ENCODE results near the gene FZD8. TPM values are rescaled to one million over a fixed set of nuclear protein-coding genes. Genes with fewer than 3 reads are reported as not detected.

Gene FZD8
- total RNA-seq, 1 donor from 2014 or later, result 6.6 TPM

DNA sequence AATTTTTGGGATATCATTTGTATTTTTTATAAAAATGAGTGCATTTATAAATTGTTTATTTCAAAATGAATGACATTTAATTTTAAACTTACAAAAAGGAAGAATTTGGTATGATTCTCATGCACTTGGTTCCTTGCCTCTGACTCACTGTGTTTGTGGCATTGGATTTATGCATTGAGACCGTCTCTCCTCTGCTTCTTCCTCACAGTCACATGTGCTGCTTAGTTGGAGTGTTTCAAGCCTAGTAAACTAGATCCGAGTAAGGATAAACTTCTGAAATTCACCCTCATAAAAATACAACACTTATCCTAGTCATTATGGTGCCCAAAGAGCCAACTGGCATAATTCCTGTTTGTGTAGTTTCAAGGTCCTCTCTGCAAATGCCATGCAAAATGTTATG lies 19.1 kb upstream of the FZD8 start:
- Histone ChIP-seq H3K4me1 (no peaks in the 10 kb centered on the region), H3K9me3 (replicated peaks) (peaks cover 10% of the 10 kb centered on the region), H3K27me3 (ENCODE audit: low read depth) (no peaks in the 10 kb centered on the region), H3K27ac (replicated peaks) (no peak overlapping the region), H3K36me3 (no peaks in the 10 kb centered on the region), H3K4me3 (no peak overlapping the region)
- TF ChIP-seq, protein P1, sequence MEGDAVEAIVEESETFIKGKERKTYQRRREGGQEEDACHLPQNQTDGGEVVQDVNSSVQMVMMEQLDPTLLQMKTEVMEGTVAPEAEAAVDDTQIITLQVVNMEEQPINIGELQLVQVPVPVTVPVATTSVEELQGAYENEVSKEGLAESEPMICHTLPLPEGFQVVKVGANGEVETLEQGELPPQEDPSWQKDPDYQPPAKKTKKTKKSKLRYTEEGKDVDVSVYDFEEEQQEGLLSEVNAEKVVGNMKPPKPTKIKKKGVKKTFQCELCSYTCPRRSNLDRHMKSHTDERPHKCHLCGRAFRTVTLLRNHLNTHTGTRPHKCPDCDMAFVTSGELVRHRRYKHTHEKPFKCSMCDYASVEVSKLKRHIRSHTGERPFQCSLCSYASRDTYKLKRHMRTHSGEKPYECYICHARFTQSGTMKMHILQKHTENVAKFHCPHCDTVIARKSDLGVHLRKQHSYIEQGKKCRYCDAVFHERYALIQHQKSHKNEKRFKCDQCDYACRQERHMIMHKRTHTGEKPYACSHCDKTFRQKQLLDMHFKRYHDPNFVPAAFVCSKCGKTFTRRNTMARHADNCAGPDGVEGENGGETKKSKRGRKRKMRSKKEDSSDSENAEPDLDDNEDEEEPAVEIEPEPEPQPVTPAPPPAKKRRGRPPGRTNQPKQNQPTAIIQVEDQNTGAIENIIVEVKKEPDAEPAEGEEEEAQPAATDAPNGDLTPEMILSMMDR (IDR thresholded peaks at IDR 0.05; ENCODE audit: borderline replicate concordance), result no peak
- no peak for DNase-seq
- intact Hi-C loops (cut with micrococcal nuclease), result no loop called here

DNA sequence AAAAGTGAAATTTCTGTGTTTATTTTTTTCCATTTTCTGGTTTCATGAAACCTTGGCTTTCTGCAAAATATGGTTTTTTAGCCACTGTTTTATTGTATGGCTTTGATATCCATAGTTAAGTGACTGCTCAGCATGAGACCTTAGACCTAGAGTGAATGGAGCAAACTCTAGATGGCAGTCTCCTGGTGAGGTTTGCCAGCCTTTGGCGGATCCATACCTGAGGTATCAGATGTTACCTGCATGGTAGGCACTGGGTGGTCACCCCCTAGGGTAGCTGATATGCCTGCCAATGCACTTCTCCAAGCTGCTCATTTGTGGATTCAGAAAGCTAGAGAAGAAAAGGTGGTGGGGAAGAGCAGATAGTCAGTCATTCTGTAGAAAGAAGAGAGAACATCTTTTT lies 17.4 kb upstream of the FZD8 start:
- DNase-seq, result no peak
- Histone ChIP-seq H3K27ac (replicated peaks) (no peak overlapping the region), H3K4me1 (no peaks in the 10 kb centered on the region), H3K4me3 (no peak overlapping the region), H3K27me3 (ENCODE audit: low read depth) (no peaks in the 10 kb centered on the region), H3K9me3 (replicated peaks) (peaks cover 10% of the 10 kb centered on the region), H3K36me3 (no peaks in the 10 kb centered on the region)
- TF ChIP-seq, protein P1 (IDR thresholded peaks at IDR 0.05; ENCODE audit: borderline replicate concordance), result no peak
- intact Hi-C loops (cut with micrococcal nuclease), result no loop called here

DNA sequence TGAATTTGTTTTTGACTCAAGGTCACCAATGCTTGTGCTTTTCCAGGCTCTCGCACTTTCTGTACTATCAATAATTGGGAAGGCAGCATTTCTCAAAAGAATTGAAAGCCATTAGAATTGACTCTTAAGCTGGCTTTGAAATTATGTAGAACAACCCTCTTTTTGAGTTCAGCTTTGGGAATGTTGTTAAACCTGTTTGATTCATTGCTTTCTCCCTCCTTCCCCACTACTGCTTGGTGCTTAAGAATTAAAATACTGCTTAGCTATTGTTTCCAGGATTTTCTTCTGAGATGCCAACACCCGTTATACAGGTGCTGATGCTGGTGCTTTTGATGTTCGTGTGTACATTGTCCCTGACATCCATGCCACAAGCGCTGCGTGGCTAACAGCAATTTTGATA lies 15.5 kb upstream of the FZD8 start:
- Histone ChIP-seq H3K27me3 (ENCODE audit: low read depth) (no peaks in the 10 kb centered on the region), H3K9me3 (replicated peaks) (peaks cover 10% of the 10 kb centered on the region), H3K36me3 (no peaks in the 10 kb centered on the region), H3K27ac (replicated peaks) (no peak overlapping the region), H3K4me3 (no peak overlapping the region), H3K4me1 (no peaks in the 10 kb centered on the region)
- TF ChIP-seq, protein P1 (IDR thresholded peaks at IDR 0.05; ENCODE audit: borderline replicate concordance), result no peak
- DNase-seq, result no peak
- intact Hi-C loops (cut with micrococcal nuclease), result no loop called here

DNA sequence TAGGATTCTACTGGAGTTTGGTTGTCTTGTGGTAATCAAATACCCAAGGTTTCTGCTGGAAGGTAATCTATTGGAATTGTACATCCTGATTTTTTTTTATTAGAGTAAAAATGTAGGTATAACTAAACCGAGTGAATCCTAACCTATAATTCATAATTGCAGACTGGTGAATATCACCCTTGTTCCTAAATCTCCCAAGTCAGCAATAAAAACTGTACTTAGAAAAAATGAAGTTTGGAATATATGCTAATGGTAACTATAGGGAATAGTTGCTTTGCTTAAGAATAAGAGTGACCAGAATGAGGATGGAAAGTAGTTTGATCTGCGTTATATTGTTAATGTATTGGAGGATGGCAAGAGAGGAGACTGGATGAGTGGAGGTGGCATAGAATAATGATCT lies 10.7 kb upstream of the FZD8 start:
- Histone ChIP-seq H3K4me3 (no peak overlapping the region), H3K9me3 (replicated peaks) (peaks cover 10% of the 10 kb centered on the region), H3K4me1 (no peaks in the 10 kb centered on the region), H3K36me3 (no peaks in the 10 kb centered on the region), H3K27me3 (ENCODE audit: low read depth) (no peaks in the 10 kb centered on the region), H3K27ac (replicated peaks) (no peak overlapping the region)
- no peak for DNase-seq
- TF ChIP-seq, protein P1 (IDR thresholded peaks at IDR 0.05; ENCODE audit: borderline replicate concordance), result no peak
- intact Hi-C loops (cut with micrococcal nuclease), result no loop called here

DNA sequence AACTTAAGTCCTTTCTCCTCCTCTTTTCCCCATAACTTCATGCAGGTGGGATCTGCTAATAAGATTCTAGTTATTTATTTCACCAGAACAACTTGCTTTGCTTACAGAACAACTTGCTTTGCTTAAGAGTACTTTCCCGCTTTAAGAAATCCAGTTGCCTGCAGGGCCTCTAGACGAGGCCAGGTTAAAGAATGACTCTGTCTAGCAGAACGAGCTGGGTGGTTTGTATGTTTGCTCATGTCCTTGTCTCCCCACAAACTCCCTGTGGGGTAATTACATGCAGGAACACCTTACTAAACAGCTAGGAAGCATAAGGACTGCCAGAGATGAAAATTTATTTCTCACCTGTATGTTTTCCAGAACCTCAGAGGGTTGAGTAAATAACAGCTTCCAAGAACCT lies 8.8 kb upstream of the FZD8 start:
- Histone ChIP-seq H3K9me3 (replicated peaks) (peaks cover 5% of the 10 kb centered on the region), H3K27me3 (ENCODE audit: low read depth) (no peaks in the 10 kb centered on the region), H3K36me3 (no peaks in the 10 kb centered on the region), H3K4me3 (no peak overlapping the region), H3K27ac (replicated peaks) (no peak overlapping the region), H3K4me1 (no peaks in the 10 kb centered on the region)
- no peak for DNase-seq
- intact Hi-C loops (cut with micrococcal nuclease), result no loop called here
- TF ChIP-seq, protein P1 (IDR thresholded peaks at IDR 0.05; ENCODE audit: borderline replicate concordance), result no peak

Measured in left ventricle myocardium inferior (tissue), 1 donor.